HFFc6 (cell line): ENCODE results near the gene ODAD3. TPM values are rescaled to one million over a fixed set of nuclear protein-coding genes. Genes with fewer than 3 reads are reported as not detected.

Experiments used
- DNase-seq: peaks from one replicate; pipeline ENCODE4 v3.0.0-alpha.2; 2018
- H3K27ac Mint-ChIP-seq: 2 replicates; pipeline ENCODE4 v1.8.0; 2020; ENCODE audit warnings: mild to moderate bottlenecking, mixed read lengths
- H3K27me3 Mint-ChIP-seq: 2 replicates; pipeline ENCODE4 v1.8.0; 2021; ENCODE audit warnings: mild to moderate bottlenecking, moderate library complexity, mixed read lengths; ENCODE audit not compliant: insufficient read depth
- H3K36me3 Mint-ChIP-seq: 2 replicates; pipeline ENCODE4 v1.8.0; 2021; ENCODE audit warnings: low read depth, mixed read lengths
- H3K4me1 Mint-ChIP-seq: 2 replicates; pipeline ENCODE4 v1.8.0; 2020; ENCODE audit warnings: low read depth, mixed read lengths
- H3K4me3 Mint-ChIP-seq: 2 replicates; pipeline ENCODE4 v1.8.0; 2020; ENCODE audit warnings: mild to moderate bottlenecking, moderate library complexity, mixed read lengths
- H3K9me3 Mint-ChIP-seq: 2 replicates; pipeline ENCODE4 v1.8.0; 2020; ENCODE audit warnings: mild to moderate bottlenecking, mixed read lengths
- CTCF ChIP-seq: fragments of 200-600 bp; sonication (generic); IDR thresholded peaks from 2 replicates; pipeline ENCODE4 v1.5.0; 2021; ENCODE audit warnings: antibody characterized with exemption, mild to moderate bottlenecking
- total RNA-seq, 6 experiments: library from RNA; stranded (reverse); fragmentation: NEBNext Ultra II Directional; extraction: Animal tissue kit (Norgen Biotek cat#: 25700); gene quantifications; 2 replicates in 1 of 6; 3 replicates in 5 of 6; pipeline ENCODE4 v1.2.3, GENCODE V29; 2021

ODAD3 gene
- total RNA-seq, 6 experiments from 2014 or later, result 0.16 to 1.1 (median 0.60) TPM; not detected in 1

DNA sequence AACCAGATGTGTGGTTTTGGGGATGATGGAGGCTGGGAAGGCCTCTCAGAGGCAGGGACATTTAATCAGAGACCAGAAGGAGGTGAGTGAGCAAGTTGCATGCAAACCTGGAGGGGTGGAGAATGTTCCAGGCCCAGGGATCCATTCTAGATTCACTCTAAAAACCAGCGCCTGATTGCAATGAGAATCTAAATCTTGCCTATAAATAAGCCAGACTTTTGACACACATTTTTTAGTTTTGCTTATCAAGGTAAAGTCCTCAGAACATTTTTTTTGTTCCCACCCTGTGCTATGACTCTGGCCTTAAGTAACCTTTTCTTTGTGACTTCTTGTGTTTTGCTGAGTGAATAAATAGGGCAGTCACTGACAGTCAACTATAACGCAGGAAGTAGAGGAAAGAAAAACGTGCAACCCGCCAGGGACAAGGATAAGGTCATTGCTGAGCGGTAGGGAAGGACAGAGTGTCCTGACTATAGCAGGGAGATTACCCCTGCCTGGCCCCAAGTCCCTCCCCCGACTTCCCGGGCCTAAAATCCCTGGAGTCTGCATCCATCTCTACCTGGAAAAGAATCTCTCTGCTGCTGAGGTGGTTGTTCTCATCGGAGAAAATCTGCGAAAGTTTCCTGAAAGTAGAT lies 30.2 kb downstream of the ODAD3 start:
- Mint-ChIP-seq H3K4me3 (no peak overlapping the region), H3K9me3 (no peaks in the 10 kb centered on the region), H3K27ac (no peak overlapping the region), H3K36me3 (no peaks in the 10 kb centered on the region), H3K27me3 (no peaks in the 10 kb centered on the region; the same call in none of the 2 replicates), H3K4me1 (no peaks in the 10 kb centered on the region)
- no peak for DNase-seq
- TF ChIP-seq CTCF, result no peak

- no peak for DNase-seq
- Mint-ChIP-seq H3K27ac (no peak overlapping the region), H3K36me3 (no peaks in the 10 kb centered on the region), H3K4me3 (no peak overlapping the region), H3K27me3 (no peaks in the 10 kb centered on the region; the same call in none of the 2 replicates), H3K4me1 (no peaks in the 10 kb centered on the region), H3K9me3 (no peaks in the 10 kb centered on the region)
- no peak for TF ChIP-seq CTCF
Measured at GRCh38 chr19:11401808-11402543, 32.9 kb downstream of the ODAD3 start.

DNA sequence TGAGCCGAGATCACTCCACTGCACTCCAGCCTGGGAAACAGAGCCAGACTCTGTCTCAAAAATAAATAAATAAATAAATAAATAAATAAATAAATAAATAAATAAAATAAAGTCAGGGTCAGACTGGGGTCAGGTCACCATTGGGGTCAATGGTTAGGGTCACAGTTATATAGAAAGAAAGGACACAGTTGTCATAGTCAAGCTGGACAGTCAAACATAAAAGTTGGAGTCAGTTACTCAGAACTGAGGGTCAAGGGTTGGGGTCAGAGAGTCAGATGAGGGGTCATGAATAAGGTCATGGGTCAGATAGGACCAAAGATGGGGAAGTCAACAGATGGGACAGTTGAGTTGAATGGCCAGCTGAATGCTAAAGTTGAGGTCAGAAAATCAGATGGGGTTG lies 34.1 kb downstream of the ODAD3 start:
- Mint-ChIP-seq H3K36me3 (no peaks in the 10 kb centered on the region), H3K27ac (no peak overlapping the region), H3K27me3 (no peaks in the 10 kb centered on the region; the same call in none of the 2 replicates), H3K9me3 (no peaks in the 10 kb centered on the region), H3K4me3 (no peak overlapping the region), H3K4me1 (no peaks in the 10 kb centered on the region)
- DNase-seq, result no peak
- TF ChIP-seq CTCF, result no peak

- TF ChIP-seq CTCF, result no peak
- H3K9me3 Mint-ChIP-seq, result no peaks in the 10 kb centered on the region
- no peaks in the 10 kb centered on the region for H3K36me3 Mint-ChIP-seq
- no peaks in the 10 kb centered on the region; the same call in none of the 2 replicates for H3K27me3 Mint-ChIP-seq
- H3K27ac Mint-ChIP-seq, result no peak overlapping the region
- H3K4me1 Mint-ChIP-seq, result no peaks in the 10 kb centered on the region
- no peak for DNase-seq
- no peak overlapping the region for H3K4me3 Mint-ChIP-seq
Measured at GRCh38 chr19:11399667-11400066, 35.3 kb downstream of the ODAD3 start.

DNA sequence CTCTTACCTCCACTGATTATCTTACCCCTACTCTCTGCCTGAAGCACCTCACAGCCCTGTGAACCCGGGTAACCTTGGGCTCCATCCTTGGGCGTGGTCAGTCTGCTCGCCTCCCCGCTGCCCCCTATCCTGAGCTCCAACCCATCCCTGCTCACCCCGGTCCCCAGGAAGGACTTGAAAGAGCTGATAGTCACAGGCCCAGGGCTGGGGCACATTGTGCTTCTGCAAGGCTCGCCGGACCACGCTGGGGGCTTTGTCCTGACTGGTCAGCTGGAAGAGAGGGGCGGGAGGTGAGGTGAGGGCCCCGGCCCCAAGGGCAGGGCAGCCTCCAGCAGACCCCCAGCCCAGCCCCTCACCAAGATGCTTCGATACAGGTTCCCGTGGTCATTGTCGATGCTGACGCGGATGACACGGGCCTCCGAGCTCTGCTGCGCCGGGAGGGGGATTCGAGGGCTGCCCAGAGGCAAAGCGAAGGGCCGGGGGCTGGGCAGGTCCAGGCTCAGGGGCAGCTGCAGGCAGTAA lies 37.8 kb downstream of the ODAD3 start:
- no peaks in the 10 kb centered on the region for H3K9me3 Mint-ChIP-seq
- no peaks in the 10 kb centered on the region; the same call in none of the 2 replicates for H3K27me3 Mint-ChIP-seq
- H3K36me3 Mint-ChIP-seq, result peaks cover 6% of the 10 kb centered on the region
- H3K4me1 Mint-ChIP-seq, result peaks cover 16% of the 10 kb centered on the region
- DNase-seq, result no peak
- H3K4me3 Mint-ChIP-seq, result no peak overlapping the region
- no peak for TF ChIP-seq CTCF
- H3K27ac Mint-ChIP-seq, result no peak overlapping the region
